ENCODE measurements around the gene SND1.

SND1 gene

DNA sequence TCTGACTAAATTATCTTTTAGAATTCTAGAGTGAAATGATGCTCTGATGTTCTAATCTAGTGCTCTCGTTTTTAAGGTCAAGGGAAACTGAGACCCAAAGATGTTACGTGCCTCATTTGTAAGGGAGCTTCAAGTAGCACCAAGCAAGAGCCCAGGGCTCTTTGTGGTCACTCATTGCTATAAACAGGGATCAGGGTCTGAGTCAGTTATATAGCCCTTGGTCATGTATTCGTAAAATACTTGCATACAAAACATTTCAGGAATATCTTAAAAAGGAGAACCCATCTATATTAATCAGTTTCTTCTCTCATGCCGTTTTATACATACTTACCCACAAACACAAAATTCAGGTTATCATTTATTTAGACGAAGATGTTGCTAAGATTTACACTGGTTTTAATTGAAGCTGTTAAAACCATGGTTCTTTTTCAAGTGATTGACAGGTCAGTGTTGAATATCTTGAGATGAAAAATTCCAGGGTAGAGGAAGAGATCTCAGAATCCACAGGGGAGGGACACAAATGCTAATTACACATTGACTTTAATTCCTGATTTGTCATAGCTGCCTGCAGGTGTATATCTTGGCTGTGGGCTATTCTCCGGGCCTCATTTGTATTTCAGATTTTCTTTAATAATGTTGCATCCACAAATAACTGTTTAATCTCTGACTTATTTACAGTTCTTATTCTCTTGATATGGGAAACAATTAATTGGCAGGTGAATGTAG lies 188.4 kb downstream of the SND1 start:
- TF ChIP-seq, protein P1, sequence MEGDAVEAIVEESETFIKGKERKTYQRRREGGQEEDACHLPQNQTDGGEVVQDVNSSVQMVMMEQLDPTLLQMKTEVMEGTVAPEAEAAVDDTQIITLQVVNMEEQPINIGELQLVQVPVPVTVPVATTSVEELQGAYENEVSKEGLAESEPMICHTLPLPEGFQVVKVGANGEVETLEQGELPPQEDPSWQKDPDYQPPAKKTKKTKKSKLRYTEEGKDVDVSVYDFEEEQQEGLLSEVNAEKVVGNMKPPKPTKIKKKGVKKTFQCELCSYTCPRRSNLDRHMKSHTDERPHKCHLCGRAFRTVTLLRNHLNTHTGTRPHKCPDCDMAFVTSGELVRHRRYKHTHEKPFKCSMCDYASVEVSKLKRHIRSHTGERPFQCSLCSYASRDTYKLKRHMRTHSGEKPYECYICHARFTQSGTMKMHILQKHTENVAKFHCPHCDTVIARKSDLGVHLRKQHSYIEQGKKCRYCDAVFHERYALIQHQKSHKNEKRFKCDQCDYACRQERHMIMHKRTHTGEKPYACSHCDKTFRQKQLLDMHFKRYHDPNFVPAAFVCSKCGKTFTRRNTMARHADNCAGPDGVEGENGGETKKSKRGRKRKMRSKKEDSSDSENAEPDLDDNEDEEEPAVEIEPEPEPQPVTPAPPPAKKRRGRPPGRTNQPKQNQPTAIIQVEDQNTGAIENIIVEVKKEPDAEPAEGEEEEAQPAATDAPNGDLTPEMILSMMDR (IDR thresholded peaks at IDR 0.05; ENCODE audit: low read length): no peak
- TF ChIP-seq EZH2phosphoT487 (IDR thresholded peaks at IDR 0.05; ENCODE audit: low read length): no peak
- TF ChIP-seq EZH2 (optimal IDR thresholded peaks at IDR 0.05; ENCODE audit: low read depth, low read length): no peak
- DNase-seq: no peak
- peaks cover 91% of the 10 kb centered on the region for H3K79me2 ChIP-seq (ENCODE audit: low read length)
- H3K27ac ChIP-seq (ENCODE audit: low read length): no peak overlapping the region
- H3K9me3 ChIP-seq (replicated peaks; ENCODE audit: insufficient read depth, low read length): no peaks in the 10 kb centered on the region
- no peak overlapping the region for H3K4me3 ChIP-seq (ENCODE audit: low read length)
- no peaks in the 10 kb centered on the region for H3F3A ChIP-seq (ENCODE audit: insufficient read depth, low read length)
- H3K9me2 ChIP-seq (replicated peaks; ENCODE audit: insufficient read depth, low read length): no peaks in the 10 kb centered on the region
- peaks cover 6% of the 10 kb centered on the region; the same call in 1 of the 2 replicates for H4K20me1 ChIP-seq (ENCODE audit: insufficient read depth, low read length)
- no peaks in the 10 kb centered on the region for H3K27me3 ChIP-seq (replicated peaks; ENCODE audit: insufficient read depth, low read length)
- peaks cover 8% of the 10 kb centered on the region for H3K36me3 ChIP-seq (replicated peaks; ENCODE audit: insufficient read depth, low read length)
- no peak overlapping the region for H3K4me2 ChIP-seq (ENCODE audit: low read depth, low read length)
- no peak overlapping the region for H2AFZ ChIP-seq (ENCODE audit: low read length)
- no peaks in the 10 kb centered on the region for H3K4me1 ChIP-seq (ENCODE audit: low read length)
- no peak overlapping the region for H3K9ac ChIP-seq (ENCODE audit: low read length)

GRCh38 chr7:127844165-127844564 lies 192.2 kb downstream of the SND1 start:
- no peaks in the 10 kb centered on the region for H3K27me3 ChIP-seq (replicated peaks; ENCODE audit: insufficient read depth, low read length)
- H3K9me3 ChIP-seq (replicated peaks; ENCODE audit: insufficient read depth, low read length): no peaks in the 10 kb centered on the region
- TF ChIP-seq, protein P1 (IDR thresholded peaks at IDR 0.05; ENCODE audit: low read length): no peak
- TF ChIP-seq EZH2phosphoT487 (IDR thresholded peaks at IDR 0.05; ENCODE audit: low read length) (no peak), EZH2 (optimal IDR thresholded peaks at IDR 0.05; ENCODE audit: low read depth, low read length) (no peak)
- H3K79me2 ChIP-seq (ENCODE audit: low read length): peaks cover 83% of the 10 kb centered on the region
- peaks cover 11% of the 10 kb centered on the region; the same call in 1 of the 2 replicates for H3K36me3 ChIP-seq (replicated peaks; ENCODE audit: insufficient read depth, low read length)
- H3K4me1 ChIP-seq (ENCODE audit: low read length): no peaks in the 10 kb centered on the region
- H4K20me1 ChIP-seq (ENCODE audit: insufficient read depth, low read length): peaks cover 6% of the 10 kb centered on the region; the same call in 1 of the 2 replicates
- no peak for DNase-seq
- H3K4me3 ChIP-seq (ENCODE audit: low read length): no peak overlapping the region
- no peaks in the 10 kb centered on the region for H3F3A ChIP-seq (ENCODE audit: insufficient read depth, low read length)
- H2AFZ ChIP-seq (ENCODE audit: low read length): no peak overlapping the region
- no peaks in the 10 kb centered on the region for H3K9me2 ChIP-seq (replicated peaks; ENCODE audit: insufficient read depth, low read length)
- H3K4me2 ChIP-seq (ENCODE audit: low read depth, low read length): no peak overlapping the region
- H3K9ac ChIP-seq (ENCODE audit: low read length): no peak overlapping the region
- no peak overlapping the region for H3K27ac ChIP-seq (ENCODE audit: low read length)

GRCh38 chr7:127844707-127845331 lies 192.8 kb downstream of the SND1 start:
- TF ChIP-seq EZH2 (optimal IDR thresholded peaks at IDR 0.05; ENCODE audit: low read depth, low read length) (no peak), EZH2phosphoT487 (IDR thresholded peaks at IDR 0.05; ENCODE audit: low read length) (no peak)
- Histone ChIP-seq H3K27ac (ENCODE audit: low read length) (no peak overlapping the region), H3K27me3 (replicated peaks; ENCODE audit: insufficient read depth, low read length) (no peaks in the 10 kb centered on the region), H4K20me1 (ENCODE audit: insufficient read depth, low read length) (peaks cover 6% of the 10 kb centered on the region; the same call in 1 of the 2 replicates), H3K4me1 (ENCODE audit: low read length) (no peaks in the 10 kb centered on the region), H3K9me2 (replicated peaks; ENCODE audit: insufficient read depth, low read length) (no peaks in the 10 kb centered on the region), H3K9me3 (replicated peaks; ENCODE audit: insufficient read depth, low read length) (no peaks in the 10 kb centered on the region), H3K79me2 (ENCODE audit: low read length) (peaks cover 83% of the 10 kb centered on the region), H3K4me3 (ENCODE audit: low read length) (no peak overlapping the region), H2AFZ (ENCODE audit: low read length) (no peak overlapping the region), H3K4me2 (ENCODE audit: low read depth, low read length) (no peak overlapping the region), H3F3A (ENCODE audit: insufficient read depth, low read length) (no peaks in the 10 kb centered on the region), H3K36me3 (replicated peaks; ENCODE audit: insufficient read depth, low read length) (peaks cover 15% of the 10 kb centered on the region; the same call in 1 of the 2 replicates), H3K9ac (ENCODE audit: low read length) (no peak overlapping the region)
- DNase-seq: no peak

Data from MM.1S (cell line).